Measurements from ENCODE around the gene PTK7.

GRCh38 chr6:43053545-43054205 is 22.4 kb upstream of the PTK7 start, which contains the start of gene CUL7:
- peak in 1 of 3 experiments; percentile 6 for TF ChIP-seq CTCF (IDR thresholded peaks at IDR 0.05)
- TF ChIP-seq EP300 (IDR thresholded peaks at IDR 0.05): no peak
- peak; percentile 18 for TF ChIP-seq POLR2A (IDR thresholded peaks at IDR 0.05; ENCODE audit: low read depth)
